ENCODE data around the gene AK4. TPM values are rescaled to one million over a fixed set of nuclear protein-coding genes. Genes with fewer than 3 reads are reported as not detected.

AK4 gene
- total RNA-seq, 1 experiment from 2014 or later = 180 TPM

- CTCF ChIA-PET = interaction anchor here (1.4 to 1.8 kb wide), 2 partner anchors 33 to 101 kb away, joined by 3 to 6 read pairs; no protein-coding TSS in a partner anchor
- POLR2A ChIA-PET = interaction anchor here (0.6 kb wide), 1 partner anchor 34 kb away, joined by 3 read pairs; no protein-coding TSS in a partner anchor
- Mint-ChIP-seq H3K36me3 (no peaks in the 10 kb centered on the region), H3K4me3 (no peak overlapping the region), H3K4me1 (no peaks in the 10 kb centered on the region), H3K27ac (no peak overlapping the region), H3K9me3 (peaks cover 9% of the 10 kb centered on the region), H3K27me3 (ENCODE audit: low read depth) (no peaks in the 10 kb centered on the region; the same call in 1 of the 2 replicates)
- DNase-seq (ENCODE audit: low spot score) = no peak
- TF ChIP-seq, protein P1, sequence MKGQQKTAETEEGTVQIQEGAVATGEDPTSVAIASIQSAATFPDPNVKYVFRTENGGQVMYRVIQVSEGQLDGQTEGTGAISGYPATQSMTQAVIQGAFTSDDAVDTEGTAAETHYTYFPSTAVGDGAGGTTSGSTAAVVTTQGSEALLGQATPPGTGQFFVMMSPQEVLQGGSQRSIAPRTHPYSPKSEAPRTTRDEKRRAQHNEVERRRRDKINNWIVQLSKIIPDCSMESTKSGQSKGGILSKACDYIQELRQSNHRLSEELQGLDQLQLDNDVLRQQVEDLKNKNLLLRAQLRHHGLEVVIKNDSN (CRISPR knock-in tag; IDR thresholded peaks at IDR 0.05) = no peak
- TF ChIP-seq NR2C2 (CRISPR knock-in tag; IDR thresholded peaks at IDR 0.05) (no peak), TP53 (CRISPR knock-in tag; IDR thresholded peaks at IDR 0.05) (no peak), GRHL2 (CRISPR knock-in tag; IDR thresholded peaks at IDR 0.05; ENCODE audit: insufficient replicate concordance, severe bottlenecking) (no peak), SP1 (CRISPR knock-in tag; conservative IDR thresholded peaks at IDR 0.05) (no peak), CREB1 (CRISPR knock-in tag; IDR thresholded peaks at IDR 0.05) (no peak), PREB (CRISPR knock-in tag; IDR thresholded peaks at IDR 0.05; ENCODE audit: borderline replicate concordance) (no peak), NFYB (CRISPR knock-in tag; conservative IDR thresholded peaks at IDR 0.05; ENCODE audit: low read depth) (no peak), ZNF396 (CRISPR knock-in tag; IDR thresholded peaks at IDR 0.05; ENCODE audit: borderline replicate concordance) (no peak), NR1H2 (CRISPR knock-in tag; IDR thresholded peaks at IDR 0.05) (no peak), STAT6 (CRISPR knock-in tag; conservative IDR thresholded peaks at IDR 0.05; ENCODE audit: low read depth) (no peak)
- TF ChIP-seq, protein P2, sequence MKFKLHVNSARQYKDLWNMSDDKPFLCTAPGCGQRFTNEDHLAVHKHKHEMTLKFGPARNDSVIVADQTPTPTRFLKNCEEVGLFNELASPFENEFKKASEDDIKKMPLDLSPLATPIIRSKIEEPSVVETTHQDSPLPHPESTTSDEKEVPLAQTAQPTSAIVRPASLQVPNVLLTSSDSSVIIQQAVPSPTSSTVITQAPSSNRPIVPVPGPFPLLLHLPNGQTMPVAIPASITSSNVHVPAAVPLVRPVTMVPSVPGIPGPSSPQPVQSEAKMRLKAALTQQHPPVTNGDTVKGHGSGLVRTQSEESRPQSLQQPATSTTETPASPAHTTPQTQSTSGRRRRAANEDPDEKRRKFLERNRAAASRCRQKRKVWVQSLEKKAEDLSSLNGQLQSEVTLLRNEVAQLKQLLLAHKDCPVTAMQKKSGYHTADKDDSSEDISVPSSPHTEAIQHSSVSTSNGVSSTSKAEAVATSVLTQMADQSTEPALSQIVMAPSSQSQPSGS (CRISPR knock-in tag; IDR thresholded peaks at IDR 0.05; ENCODE audit: borderline replicate concordance, low read depth) = no peak
- no peak for ATAC-seq
These were observed 39.9 kb upstream of the AK4 start for GRCh38 chr1:65108025-65108642.

- no peak for DNase-seq (ENCODE audit: low spot score)
- ChIA-PET CTCF (interaction anchor here (0.7 kb wide), 1 partner anchor 95 kb away, joined by 5 read pairs; no protein-coding TSS in a partner anchor), POLR2A (no interaction called here)
- Mint-ChIP-seq H3K27me3 (ENCODE audit: low read depth) (no peaks in the 10 kb centered on the region; the same call in 1 of the 2 replicates), H3K27ac (no peak overlapping the region), H3K36me3 (no peaks in the 10 kb centered on the region), H3K9me3 (peaks cover 9% of the 10 kb centered on the region), H3K4me1 (peaks cover 3% of the 10 kb centered on the region), H3K4me3 (no peak overlapping the region)
- ATAC-seq = no peak
- TF ChIP-seq HMGA2 (CRISPR knock-in tag; IDR thresholded peaks at IDR 0.05) (no peak), PREB (CRISPR knock-in tag; IDR thresholded peaks at IDR 0.05; ENCODE audit: borderline replicate concordance) (no peak), ZSCAN18 (CRISPR knock-in tag; IDR thresholded peaks at IDR 0.05) (no peak), ZNF263 (CRISPR knock-in tag; IDR thresholded peaks at IDR 0.05; ENCODE audit: low read depth) (no peak), ELF4 (CRISPR knock-in tag; IDR thresholded peaks at IDR 0.05; ENCODE audit: low read depth) (no peak), GTF2I (CRISPR knock-in tag; conservative IDR thresholded peaks at IDR 0.05) (no peak), ATF1 (CRISPR knock-in tag; IDR thresholded peaks at IDR 0.05) (no peak), NR1H2 (CRISPR knock-in tag; IDR thresholded peaks at IDR 0.05) (no peak), GABPB1 (CRISPR knock-in tag; IDR thresholded peaks at IDR 0.05) (no peak), ZNF671 (CRISPR knock-in tag; IDR thresholded peaks at IDR 0.05) (no peak), ESRRA (CRISPR knock-in tag; IDR thresholded peaks at IDR 0.05; ENCODE audit: borderline replicate concordance) (no peak), RORB (CRISPR knock-in tag; IDR thresholded peaks at IDR 0.05) (no peak)
- TF ChIP-seq, protein P3, sequence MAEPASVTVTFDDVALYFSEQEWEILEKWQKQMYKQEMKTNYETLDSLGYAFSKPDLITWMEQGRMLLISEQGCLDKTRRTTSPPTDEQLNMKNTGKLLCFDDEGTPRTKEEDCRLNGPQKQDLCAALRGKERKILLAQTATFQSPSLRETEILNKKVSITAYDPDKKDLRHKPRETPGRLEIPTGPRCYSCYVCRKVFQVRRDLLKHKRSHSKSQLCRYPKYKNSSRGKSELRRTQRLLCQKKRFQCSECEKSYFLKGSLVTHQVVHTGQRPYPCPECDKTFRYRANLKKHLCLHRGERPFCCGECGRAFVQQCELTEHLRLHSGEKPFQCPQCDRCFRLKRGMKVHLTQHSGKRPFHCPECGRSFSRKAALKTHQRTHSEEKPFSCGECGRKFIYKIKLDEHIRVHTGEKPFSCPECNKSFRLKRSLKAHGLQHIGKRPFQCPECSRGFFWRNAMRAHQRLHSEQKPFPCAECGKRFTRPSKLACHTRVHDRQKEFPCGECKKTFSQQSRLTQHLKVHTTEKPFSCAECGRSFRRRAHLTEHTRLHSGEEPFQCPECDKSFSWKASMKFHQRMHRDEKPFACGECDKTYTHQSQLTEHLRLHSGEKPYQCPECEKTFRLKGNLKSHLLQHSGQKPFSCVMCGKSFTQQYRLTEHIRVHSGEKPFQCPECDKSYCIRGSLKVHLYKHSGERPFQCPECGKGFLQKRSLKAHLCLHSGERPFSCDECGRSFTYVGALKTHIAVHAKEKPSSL (CRISPR knock-in tag; conservative IDR thresholded peaks at IDR 0.05) = no peak
These were observed 38.5 kb upstream of the AK4 start for GRCh38 chr1:65109487-65109886.
